ENCODE data around the gene SEC24B.

The SEC24B gene

DNA sequence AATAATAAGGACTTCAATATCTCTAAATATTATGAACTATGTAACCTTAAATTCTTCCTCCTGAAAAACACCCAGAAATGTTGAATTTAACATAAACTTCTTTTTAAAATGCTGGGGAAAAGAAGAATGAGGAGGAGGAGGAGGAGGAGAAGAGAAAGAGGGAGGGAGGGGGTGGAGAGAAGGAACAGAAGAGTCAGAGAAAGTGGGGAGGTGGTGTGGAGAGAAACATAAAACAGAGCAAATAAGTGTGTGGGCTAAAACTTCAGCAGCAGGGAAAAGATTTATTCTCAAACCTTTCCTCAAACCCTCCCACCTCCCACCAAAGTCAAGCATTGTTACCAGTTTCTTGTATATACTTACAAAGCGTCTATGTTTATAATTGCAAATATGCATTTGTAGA is 34.7 kb upstream of the SEC24B start:
- TF ChIP-seq, protein P1, sequence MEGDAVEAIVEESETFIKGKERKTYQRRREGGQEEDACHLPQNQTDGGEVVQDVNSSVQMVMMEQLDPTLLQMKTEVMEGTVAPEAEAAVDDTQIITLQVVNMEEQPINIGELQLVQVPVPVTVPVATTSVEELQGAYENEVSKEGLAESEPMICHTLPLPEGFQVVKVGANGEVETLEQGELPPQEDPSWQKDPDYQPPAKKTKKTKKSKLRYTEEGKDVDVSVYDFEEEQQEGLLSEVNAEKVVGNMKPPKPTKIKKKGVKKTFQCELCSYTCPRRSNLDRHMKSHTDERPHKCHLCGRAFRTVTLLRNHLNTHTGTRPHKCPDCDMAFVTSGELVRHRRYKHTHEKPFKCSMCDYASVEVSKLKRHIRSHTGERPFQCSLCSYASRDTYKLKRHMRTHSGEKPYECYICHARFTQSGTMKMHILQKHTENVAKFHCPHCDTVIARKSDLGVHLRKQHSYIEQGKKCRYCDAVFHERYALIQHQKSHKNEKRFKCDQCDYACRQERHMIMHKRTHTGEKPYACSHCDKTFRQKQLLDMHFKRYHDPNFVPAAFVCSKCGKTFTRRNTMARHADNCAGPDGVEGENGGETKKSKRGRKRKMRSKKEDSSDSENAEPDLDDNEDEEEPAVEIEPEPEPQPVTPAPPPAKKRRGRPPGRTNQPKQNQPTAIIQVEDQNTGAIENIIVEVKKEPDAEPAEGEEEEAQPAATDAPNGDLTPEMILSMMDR (IDR thresholded peaks at IDR 0.05; ENCODE audit: borderline replicate concordance, insufficient read depth, low read depth, low read length) = no peak
- H3K4me3 ChIP-seq (ENCODE audit: low read depth, low read length) = no peak overlapping the region

DNA sequence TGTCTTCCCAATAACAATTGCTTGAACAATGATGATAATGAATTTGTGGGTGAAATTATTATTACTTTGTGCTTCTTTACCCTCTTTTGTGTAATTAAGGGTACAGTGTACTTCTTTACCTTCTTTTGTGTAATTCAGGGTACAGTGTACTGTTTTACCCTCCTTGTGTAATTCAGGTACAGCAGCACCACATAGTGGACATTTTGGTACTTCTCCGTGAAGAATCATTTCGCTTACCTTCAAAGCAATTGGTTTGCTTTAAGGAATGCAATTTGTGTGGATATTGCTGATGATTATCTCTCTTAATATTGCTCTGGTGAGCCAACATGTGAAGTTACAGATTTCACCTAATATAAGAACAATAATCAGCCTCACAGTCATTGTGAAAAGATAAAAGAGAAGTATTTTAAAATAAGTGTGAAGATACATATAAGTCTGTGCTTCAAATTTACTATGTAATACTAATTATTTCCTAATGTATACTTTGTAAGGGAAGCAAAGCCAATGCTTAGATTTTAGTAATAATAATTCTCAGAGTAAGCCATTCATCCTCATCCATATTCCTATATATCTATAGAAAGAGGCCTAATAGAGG is 27.2 kb upstream of the SEC24B start:
- TF ChIP-seq, protein P1 (IDR thresholded peaks at IDR 0.05; ENCODE audit: borderline replicate concordance, insufficient read depth, low read depth, low read length) = peak; percentile 55; the same call in 1 of the 2 replicates
- no peak overlapping the region for H3K4me3 ChIP-seq (ENCODE audit: low read depth, low read length)

DNA sequence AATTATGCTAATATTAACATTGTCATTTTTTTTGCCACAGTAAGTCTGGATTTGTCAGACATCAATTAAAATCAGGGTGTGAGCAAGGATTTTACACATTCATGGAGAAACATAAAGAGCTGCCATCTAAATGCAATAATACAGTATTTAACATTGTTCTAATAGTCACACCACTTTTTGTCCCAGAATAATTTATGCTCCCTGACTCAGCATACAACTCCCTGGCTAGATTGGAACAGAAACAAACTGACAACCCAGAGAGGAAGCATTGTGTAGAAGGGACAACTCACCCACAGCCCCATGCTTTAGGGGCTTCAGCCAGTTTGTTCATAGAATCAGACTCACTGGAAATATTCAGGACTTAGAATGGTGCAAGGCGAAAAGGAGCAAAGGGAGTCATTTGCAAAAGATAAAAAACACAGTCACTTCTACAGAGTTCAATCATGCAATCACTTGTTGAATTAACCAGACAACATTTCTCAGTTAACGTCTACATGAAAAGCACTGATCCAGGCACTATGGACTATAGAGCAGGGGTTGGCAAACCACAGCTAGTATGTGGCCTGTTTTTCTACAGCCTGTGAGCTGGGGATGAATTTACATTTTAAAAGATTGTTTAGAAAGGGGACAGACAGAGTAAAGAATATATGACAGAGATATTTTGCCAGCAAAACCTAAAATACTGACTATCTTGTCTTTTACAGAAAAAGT is 26.4 kb upstream of the SEC24B start:
- H3K4me3 ChIP-seq (ENCODE audit: low read depth, low read length) = no peak overlapping the region
- TF ChIP-seq, protein P1 (IDR thresholded peaks at IDR 0.05; ENCODE audit: borderline replicate concordance, insufficient read depth, low read depth, low read length) = no peak

DNA sequence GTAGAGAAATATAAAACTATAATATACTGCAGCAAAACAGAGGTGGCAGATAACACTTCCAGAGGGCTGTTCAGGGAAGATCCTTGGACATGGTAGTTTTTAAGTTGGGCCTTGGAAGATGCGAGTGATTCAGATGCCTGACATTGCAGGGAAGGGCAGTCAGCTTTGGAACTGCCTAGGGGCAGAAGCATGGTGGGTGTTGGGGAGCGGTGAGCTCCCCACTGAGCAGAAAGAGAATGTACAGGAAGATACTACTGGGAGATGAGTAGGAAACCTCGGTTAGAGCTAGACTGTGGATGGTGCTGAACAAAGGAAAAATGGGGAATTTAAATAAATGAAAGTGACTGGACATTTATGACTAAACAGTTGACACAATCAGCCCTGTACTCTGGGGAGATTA is 24.9 kb upstream of the SEC24B start:
- no peak overlapping the region for H3K4me3 ChIP-seq (ENCODE audit: low read depth, low read length)
- TF ChIP-seq, protein P1 (IDR thresholded peaks at IDR 0.05; ENCODE audit: borderline replicate concordance, insufficient read depth, low read depth, low read length) = no peak

DNA sequence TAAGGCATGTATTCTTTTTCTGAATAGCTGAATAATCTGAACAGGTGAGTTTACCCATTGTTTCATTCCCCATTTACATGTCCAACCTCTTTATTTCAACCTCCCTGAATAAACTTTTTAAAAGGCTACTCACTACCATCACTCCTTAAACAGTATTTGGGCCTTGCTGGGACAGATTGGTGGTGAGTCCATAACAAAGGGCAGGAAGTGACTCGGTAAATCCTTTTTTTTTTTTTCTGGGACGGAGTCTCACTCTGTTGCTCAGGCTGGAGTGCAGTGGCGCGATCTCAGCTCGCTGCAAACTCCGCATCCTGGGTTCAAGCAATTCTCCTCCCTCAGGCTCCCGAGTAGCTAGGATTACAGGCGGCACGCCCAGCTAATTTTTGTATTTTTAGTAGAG is 23.4 kb upstream of the SEC24B start:
- TF ChIP-seq, protein P1 (IDR thresholded peaks at IDR 0.05; ENCODE audit: borderline replicate concordance, insufficient read depth, low read depth, low read length) = no peak
- no peak overlapping the region for H3K4me3 ChIP-seq (ENCODE audit: low read depth, low read length)

DNA sequence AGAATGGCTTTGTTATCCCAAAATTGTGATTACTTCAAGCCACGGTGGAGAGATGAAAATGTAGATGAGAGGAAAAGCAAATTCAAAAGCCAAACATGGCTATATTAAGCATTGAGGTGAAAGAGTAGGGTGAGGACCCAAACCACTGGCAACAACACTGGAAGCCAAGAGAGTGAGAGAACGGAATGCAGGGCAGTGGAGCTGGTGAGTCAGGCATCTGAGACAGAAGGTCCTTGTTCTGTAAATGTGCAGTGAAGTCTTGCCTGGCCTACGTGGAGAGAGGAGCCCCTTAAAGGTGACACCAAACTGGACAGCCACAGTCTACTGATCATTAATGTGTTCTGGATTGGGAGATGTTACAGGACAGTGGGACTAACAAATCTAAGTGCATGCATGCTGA is 22.8 kb upstream of the SEC24B start:
- TF ChIP-seq, protein P1 (IDR thresholded peaks at IDR 0.05; ENCODE audit: borderline replicate concordance, insufficient read depth, low read depth, low read length) = no peak
- H3K4me3 ChIP-seq (ENCODE audit: low read depth, low read length) = no peak overlapping the region

DNA sequence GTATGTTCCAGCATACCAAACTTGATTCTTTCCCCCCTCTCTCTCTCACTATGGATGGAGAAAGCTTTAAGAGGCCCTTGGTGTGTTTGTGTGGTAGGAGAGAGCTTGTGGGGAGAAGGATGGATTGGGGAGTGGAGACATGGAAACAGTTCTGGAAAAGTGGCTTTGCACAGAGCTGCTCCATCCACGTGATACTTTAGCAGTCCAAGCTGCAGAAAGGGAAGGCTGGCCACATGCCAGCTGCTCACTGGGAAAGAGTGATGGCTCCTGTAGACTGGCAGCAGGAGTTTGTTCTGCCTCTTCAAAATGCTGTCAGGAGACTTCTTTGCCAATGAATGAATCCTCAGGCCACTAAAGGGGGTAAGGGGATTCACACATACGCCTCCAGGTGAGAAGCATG is 21.7 kb upstream of the SEC24B start:
- H3K4me3 ChIP-seq (ENCODE audit: low read depth, low read length) = no peak overlapping the region
- TF ChIP-seq, protein P1 (IDR thresholded peaks at IDR 0.05; ENCODE audit: borderline replicate concordance, insufficient read depth, low read depth, low read length) = no peak

Measured in GM12875 (cell line).